ENCODE results near the gene TMEM62. TPM values are rescaled to one million over a fixed set of nuclear protein-coding genes. Genes with fewer than 3 reads are reported as not detected.

The TMEM62 gene
- total and polyA plus RNA-seq, 2 experiments from 2014 or later = 17.3 to 34.0 TPM

DNA sequence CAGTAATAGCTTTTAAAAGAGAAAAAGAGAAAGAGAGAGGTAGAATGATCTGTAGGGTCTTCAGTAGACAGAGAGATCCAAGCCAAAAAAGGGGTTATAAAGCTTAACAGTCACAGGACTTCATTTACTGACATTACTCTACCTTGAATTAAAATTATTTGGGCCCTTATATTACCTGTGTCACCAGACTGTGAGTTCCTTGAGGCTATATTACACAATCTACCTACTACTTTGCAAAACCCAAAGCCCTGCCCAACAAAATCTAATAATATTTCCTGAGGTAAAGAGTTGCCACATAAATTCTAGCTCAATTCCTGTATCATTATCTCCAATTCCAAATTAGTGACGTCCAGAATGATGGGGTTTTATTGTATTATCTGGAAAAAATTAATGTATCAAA lies 29.5 kb upstream of the TMEM62 start:
- no peak overlapping the region for H2AFZ ChIP-seq
- H3K27me3 ChIP-seq = no peaks in the 10 kb centered on the region
- peaks cover 68% of the 10 kb centered on the region for H3K79me2 ChIP-seq
- peaks cover 17% of the 10 kb centered on the region for H3K4me1 ChIP-seq (ENCODE audit: insufficient read depth)
- no peaks in the 10 kb centered on the region for H3K9me3 ChIP-seq (ENCODE audit: low read depth)
- H3K27ac ChIP-seq = no peak overlapping the region
- no peak for TF ChIP-seq EZH2 (IDR thresholded peaks at IDR 0.05; ENCODE audit: borderline replicate concordance)
- TF ChIP-seq EZH2phosphoT487 (IDR thresholded peaks at IDR 0.05; ENCODE audit: low read depth, severe bottlenecking, unreplicated experiment) = no peak
- TF ChIP-seq CTCF (IDR thresholded peaks at IDR 0.05; ENCODE audit: poor library complexity) = no peak
- 76% methylated on average over 1 of the region's 1 CpG for WGBS (ENCODE audit: low lambda C conversion rate, missing lambda C conversion rate)
- no peak overlapping the region for H3K4me3 ChIP-seq
- H3K9me2 ChIP-seq (replicated peaks; ENCODE audit: insufficient read depth) = no peaks in the 10 kb centered on the region
- no peaks in the 10 kb centered on the region for H4K20me1 ChIP-seq (ENCODE audit: insufficient read depth, poor library complexity, severe bottlenecking)
- peak overlapping the region; percentile 87 for H3K4me2 ChIP-seq
- no peak for DNase-seq (ENCODE audit: low spot score)
- H3K36me3 ChIP-seq (replicated peaks; ENCODE audit: insufficient read depth, low read depth) = no peaks in the 10 kb centered on the region

DNA sequence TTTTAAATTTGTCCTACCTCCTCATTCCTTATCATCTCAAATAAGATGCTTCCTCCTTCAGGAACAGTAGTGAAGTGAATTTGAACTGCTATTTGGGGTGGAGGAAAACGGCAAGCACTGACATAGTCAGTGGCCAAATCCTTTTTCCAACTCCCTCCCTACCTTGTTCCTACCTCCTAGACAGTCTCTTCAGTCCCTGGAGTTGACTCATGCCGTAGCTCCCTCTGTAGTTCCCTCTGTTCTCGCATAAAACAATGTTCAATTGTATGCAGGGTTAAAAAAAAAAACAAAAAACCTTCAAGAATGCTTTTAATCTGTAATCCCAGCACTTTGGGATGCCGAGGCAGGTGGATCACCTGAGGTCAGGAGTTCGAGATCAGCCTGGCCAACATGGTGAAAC lies 29.0 kb upstream of the TMEM62 start:
- TF ChIP-seq CTCF (IDR thresholded peaks at IDR 0.05; ENCODE audit: poor library complexity) (no peak), EZH2 (IDR thresholded peaks at IDR 0.05; ENCODE audit: borderline replicate concordance) (no peak), EZH2phosphoT487 (IDR thresholded peaks at IDR 0.05; ENCODE audit: low read depth, severe bottlenecking, unreplicated experiment) (no peak)

DNA sequence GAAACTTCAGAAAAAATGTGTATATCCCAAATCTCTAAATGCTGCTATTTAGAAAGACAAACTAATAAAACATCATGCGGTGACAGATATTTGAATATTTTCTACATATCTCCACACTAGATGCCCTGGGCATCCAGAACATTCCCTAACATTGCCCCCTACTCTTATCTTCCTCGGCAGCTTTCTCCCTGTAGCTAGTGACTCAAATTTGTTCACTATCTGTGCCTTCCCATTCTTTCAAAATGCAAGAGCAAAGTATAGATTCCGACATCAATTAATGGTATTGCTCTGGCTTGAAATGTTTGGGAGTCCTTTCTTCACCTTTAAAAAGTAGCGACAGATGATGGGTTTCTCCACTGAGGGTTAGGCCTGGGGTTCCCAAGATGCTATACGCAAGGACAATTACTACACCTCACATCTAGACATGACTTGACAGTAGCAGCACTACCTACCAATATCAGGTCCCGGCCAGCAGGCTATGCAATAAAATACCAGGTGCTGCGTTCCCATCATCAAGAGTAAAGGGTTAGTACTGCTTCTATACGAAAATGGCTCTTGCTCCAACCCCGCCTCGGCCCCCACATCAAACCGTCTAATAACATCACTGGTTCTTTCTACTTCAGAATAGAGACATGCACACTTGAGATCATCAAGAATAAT lies 28.2 kb upstream of the TMEM62 start:
- Histone ChIP-seq H4K20me1 (ENCODE audit: insufficient read depth, poor library complexity, severe bottlenecking) (no peaks in the 10 kb centered on the region), H2AFZ (peak overlapping the region; percentile 93), H3K36me3 (replicated peaks; ENCODE audit: insufficient read depth, low read depth) (no peaks in the 10 kb centered on the region), H3K4me2 (peak overlapping the region; percentile 87), H3K27me3 (no peaks in the 10 kb centered on the region), H3K79me2 (peaks cover 55% of the 10 kb centered on the region), H3K4me3 (peak overlapping the region; percentile 78), H3K27ac (peak overlapping the region; percentile 92), H3K9me3 (ENCODE audit: low read depth) (no peaks in the 10 kb centered on the region), H3K9me2 (replicated peaks; ENCODE audit: insufficient read depth) (no peaks in the 10 kb centered on the region), H3K4me1 (ENCODE audit: insufficient read depth) (peaks cover 17% of the 10 kb centered on the region)
- TF ChIP-seq EZH2phosphoT487 (IDR thresholded peaks at IDR 0.05; ENCODE audit: low read depth, severe bottlenecking, unreplicated experiment) (no peak), CTCF (IDR thresholded peaks at IDR 0.05; ENCODE audit: poor library complexity) (no peak), EZH2 (IDR thresholded peaks at IDR 0.05; ENCODE audit: borderline replicate concordance) (no peak)
- WGBS (ENCODE audit: low lambda C conversion rate, missing lambda C conversion rate) = 12% methylated on average over 11 of the region's 11 CpGs
- peak; percentile 43 for DNase-seq (ENCODE audit: low spot score)

More for the DNA sequence above, 29.0 kb upstream of the TMEM62 start:
- Histone ChIP-seq H3K9me3 (ENCODE audit: low read depth) (no peaks in the 10 kb centered on the region), H3K27me3 (no peaks in the 10 kb centered on the region), H3K36me3 (replicated peaks; ENCODE audit: insufficient read depth, low read depth) (no peaks in the 10 kb centered on the region), H3K79me2 (peaks cover 63% of the 10 kb centered on the region), H2AFZ (no peak overlapping the region), H3K27ac (no peak overlapping the region), H3K9me2 (replicated peaks; ENCODE audit: insufficient read depth) (no peaks in the 10 kb centered on the region), H3K4me3 (peak overlapping the region; percentile 78), H3K4me2 (peak overlapping the region; percentile 87), H4K20me1 (ENCODE audit: insufficient read depth, poor library complexity, severe bottlenecking) (no peaks in the 10 kb centered on the region), H3K4me1 (ENCODE audit: insufficient read depth) (peaks cover 17% of the 10 kb centered on the region)
- DNase-seq (ENCODE audit: low spot score) = no peak
- 60% methylated on average over 5 of the region's 5 CpGs for WGBS (ENCODE audit: low lambda C conversion rate, missing lambda C conversion rate)

Measured in hepatocyte (in vitro differentiated cells).